ENCODE measurements around the gene ZKSCAN4. TPM values are rescaled to one million over a fixed set of nuclear protein-coding genes. Genes with fewer than 3 reads are reported as not detected.

Gene ZKSCAN4
- total RNA-seq, 1 donor from 2014 or later: 3.9 TPM

Other genes starting within 250 kb of the ZKSCAN4 start
- gene ZNF165, start 171.7 kb downstream of the ZKSCAN4 start, total RNA-seq: 0.48 and 0.75 TPM in 2 replicates
- 1.9 and 2.5 TPM in 2 replicates for gene ZSCAN16, start 127.7 kb downstream of the ZKSCAN4 start, total RNA-seq
- 21.8 and 25.1 TPM in 2 replicates for gene ZKSCAN8, start 110.4 kb downstream of the ZKSCAN4 start, total RNA-seq
- gene ZSCAN9, start 27.0 kb downstream of the ZKSCAN4 start, total RNA-seq: 14.7 and 16.9 TPM in 2 replicates
- gene NKAPL, start 7.0 kb upstream of the ZKSCAN4 start, total RNA-seq: not detected in 2 replicates
- 12.0 and 15.9 TPM in 2 replicates for gene ZSCAN26, start 14.9 kb upstream of the ZKSCAN4 start, total RNA-seq
- 7.9 and 8.1 TPM in 2 replicates for gene PGBD1, start 29.3 kb upstream of the ZKSCAN4 start, total RNA-seq
- 1.1 and 1.6 TPM in 2 replicates for gene ZSCAN31, start 83.9 kb upstream of the ZKSCAN4 start, total RNA-seq
- 7.6 and 8.0 TPM in 2 replicates for gene ZKSCAN3, start 97.7 kb upstream of the ZKSCAN4 start, total RNA-seq
- 5.0 and 6.3 TPM in 2 replicates for gene ZSCAN12, start 147.5 kb upstream of the ZKSCAN4 start, total RNA-seq
- 3.0 and 4.8 TPM in 2 replicates for gene ZSCAN23, start 191.2 kb upstream of the ZKSCAN4 start, total RNA-seq